ENCODE measurements around the gene PTTG2.
A peak's percentile ranks its signal among the peaks of the same experiment; 100 is the strongest.

PTTG2 gene

GRCh38 chr4:37989398-37990260 lies 29.4 kb downstream of the PTTG2 start:
- DNase-seq = no peak

- no peak for DNase-seq
Measured at GRCh38 chr4:37990731-37991245, 30.6 kb downstream of the PTTG2 start.

GRCh38 chr4:37991623-37992410 lies 31.6 kb downstream of the PTTG2 start:
- no peak for DNase-seq

- no peak for DNase-seq
Measured at GRCh38 chr4:37993806-37994205, 33.6 kb downstream of the PTTG2 start.

- DNase-seq = no peak
Measured at GRCh38 chr4:37994569-37994968, 34.4 kb downstream of the PTTG2 start.

GRCh38 chr4:37995299-37995821 lies 35.2 kb downstream of the PTTG2 start:
- no peak for DNase-seq

- DNase-seq = no peak
Measured at GRCh38 chr4:37995981-37996775, 36.0 kb downstream of the PTTG2 start.

GRCh38 chr4:37998226-37998625 lies 38.0 kb downstream of the PTTG2 start:
- no peak for DNase-seq

- DNase-seq = no peak
Measured at GRCh38 chr4:37999000-37999716, 39.0 kb downstream of the PTTG2 start.

- no peak for DNase-seq
Measured at GRCh38 chr4:37999965-38000364, 39.8 kb downstream of the PTTG2 start.

GRCh38 chr4:38001927-38002326 lies 41.7 kb downstream of the PTTG2 start:
- DNase-seq = no peak

- DNase-seq = no peak
Measured at GRCh38 chr4:38002451-38003071, 42.4 kb downstream of the PTTG2 start.

GRCh38 chr4:38003102-38003501 lies 42.9 kb downstream of the PTTG2 start:
- DNase-seq = no peak

- no peak for DNase-seq
Measured at GRCh38 chr4:38003628-38004027, 43.4 kb downstream of the PTTG2 start.

- DNase-seq = no peak
Measured at GRCh38 chr4:38004062-38004461, 43.9 kb downstream of the PTTG2 start.

- DNase-seq = peak; percentile 3
Measured at GRCh38 chr4:38004887-38005286, 44.7 kb downstream of the PTTG2 start.

GRCh38 chr4:38005637-38006036 lies 45.4 kb downstream of the PTTG2 start:
- DNase-seq = no peak

GRCh38 chr4:38007645-38008044 lies 47.4 kb downstream of the PTTG2 start:
- no peak for DNase-seq

- DNase-seq = no peak
Measured at GRCh38 chr4:38008571-38009021, 48.4 kb downstream of the PTTG2 start.

GRCh38 chr4:38009421-38009820 lies 49.2 kb downstream of the PTTG2 start:
- no peak for DNase-seq

GRCh38 chr4:38009949-38010348 lies 49.8 kb downstream of the PTTG2 start:
- DNase-seq = no peak

Measured in DMS79 (cell line).